ENCODE data around the gene GAST. TPM values are rescaled to one million over a fixed set of nuclear protein-coding genes. Genes with fewer than 3 reads are reported as not detected.

The GAST gene
- total and polyA plus RNA-seq, 2 of the 13 experiments (the other 11 are each of a cell fraction or from before 2014, with no cell fraction given), result 0.32 to 0.42 TPM

- H3K4me3 ChIP-seq (replicated peaks in 1 of 3; ENCODE audit: insufficient read depth in 1 of 3, low read depth in 2 of 3, low read length in 3 of 3), result no peak overlapping the region
These were observed 25.5 kb downstream of the GAST start for GRCh38 chr17:41737680-41738023.

More at GRCh38 chr17:41737680-41738023, 25.5 kb downstream of the GAST start:
- FAIRE-seq (no peak), ATAC-seq (peak; percentile 5), DNase-seq (ENCODE audit: low spot score) (no peak)
- Histone ChIP-seq H3K79me2 (ENCODE audit: insufficient read depth, low read length) (no peaks in the 10 kb centered on the region), H3K27ac (ENCODE audit: extremely low read length, insufficient read depth, low read length) (no peak overlapping the region), H3K27me3 (ENCODE audit: control insufficient read depth in 1 of 2, insufficient read depth in 2 of 2, low read length in 2 of 2) (peaks cover 18 to 62% of the 10 kb centered on the region in 2 experiments), H3K9ac (ENCODE audit: insufficient read depth, low read depth, low read length) (no peak overlapping the region), H2AFZ (ENCODE audit: low read length) (no peak overlapping the region), H3K4me1 (ENCODE audit: insufficient read depth, low read length) (peaks cover 38% of the 10 kb centered on the region), H3K4me2 (ENCODE audit: low read depth, low read length) (no peak overlapping the region), H3K9me3 (ENCODE audit: low read length) (no peaks in the 10 kb centered on the region), H4K20me1 (ENCODE audit: insufficient read depth, low read length) (no peaks in the 10 kb centered on the region), H3K36me3 (replicated peaks in 1 of 2; ENCODE audit: control insufficient read depth in 1 of 2, insufficient read depth in 2 of 2, low read length in 2 of 2) (no peaks in the 10 kb centered on the region)
- CTCF ChIA-PET (ENCODE audit: low intra/inter-chr PET ratio, low total read pairs), result interaction anchor here (0.8 to 3.8 kb wide), 7 partner anchors 35 to 222 kb away, joined by 4 to 97 read pairs (median 9); partner anchors contain the start of genes FKBP10, JUP and P3H4
- TF ChIP-seq ZNF784 (CRISPR knock-in tag; IDR thresholded peaks at IDR 0.05; ENCODE audit: borderline replicate concordance) (0 out of 2 replicates have a peak, but pooled peaks have one; percentile 8), THRA (CRISPR knock-in tag; IDR thresholded peaks at IDR 0.05; ENCODE audit: borderline replicate concordance) (no peak), ZNF75D (CRISPR knock-in tag; IDR thresholded peaks at IDR 0.05; ENCODE audit: borderline replicate concordance) (peak; percentile 9; the same call in 1 of the 2 replicates), ZBTB44 (CRISPR knock-in tag; IDR thresholded peaks at IDR 0.05) (0 out of 2 replicates have a peak, but pooled peaks have one; percentile 43), EZH2 (conservative IDR thresholded peaks at IDR 0.05; ENCODE audit: low read depth, low read length) (peak; percentile 90; the same call in 1 of the 2 replicates)
- POLR2A ChIA-PET, result interaction anchor here (0.9 to 1.5 kb wide), 6 partner anchors 36 to 65 kb away, joined by 3 to 6 read pairs (median 4); partner anchors contain the start of gene JUP
- in situ Hi-C loops (cut with HindIII; ENCODE audit: extremely low pct_ligation_motif_present, low pct_unique_long_range_greater_than_20kb) (loop anchor here (5.0 kb wide), 2 partner anchors 65 to 220 kb away; no protein-coding TSS in a partner anchor), intact Hi-C loops (cut with micrococcal nuclease; ENCODE audit: unreplicated experiment) (loop anchor here (1.0 kb wide), 2 partner anchors 64 to 222 kb away; no protein-coding TSS in a partner anchor)
- no TSS peak for BruUV-seq (replicated peaks)
- WGBS (ENCODE audit: low lambda C conversion rate), result 17% methylated on average over 5 of the region's 5 CpGs

All from HepG2 (cell line).